ENCODE measurements around the gene DMD.

DMD gene

DNA sequence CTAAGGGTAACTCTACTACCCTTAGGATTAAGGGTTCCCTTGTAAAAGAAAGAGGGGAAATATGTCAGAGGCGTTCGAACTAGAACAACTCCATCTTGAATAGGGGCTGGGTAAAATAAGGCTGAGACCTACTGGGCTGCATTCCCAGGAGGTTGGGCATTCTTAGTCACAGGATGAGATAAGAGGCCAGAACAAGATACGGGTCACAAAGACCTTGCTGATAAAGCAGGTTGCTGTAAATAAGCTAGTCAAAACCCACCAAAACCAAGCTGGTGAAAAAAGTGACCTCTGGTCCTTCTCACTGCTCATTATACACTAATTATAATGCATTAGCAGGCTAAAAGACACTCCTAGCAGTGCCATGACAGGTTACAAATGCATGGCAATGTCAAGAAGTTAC, 922.0 kb downstream of the DMD start:
- no peak for DNase-seq

DNA sequence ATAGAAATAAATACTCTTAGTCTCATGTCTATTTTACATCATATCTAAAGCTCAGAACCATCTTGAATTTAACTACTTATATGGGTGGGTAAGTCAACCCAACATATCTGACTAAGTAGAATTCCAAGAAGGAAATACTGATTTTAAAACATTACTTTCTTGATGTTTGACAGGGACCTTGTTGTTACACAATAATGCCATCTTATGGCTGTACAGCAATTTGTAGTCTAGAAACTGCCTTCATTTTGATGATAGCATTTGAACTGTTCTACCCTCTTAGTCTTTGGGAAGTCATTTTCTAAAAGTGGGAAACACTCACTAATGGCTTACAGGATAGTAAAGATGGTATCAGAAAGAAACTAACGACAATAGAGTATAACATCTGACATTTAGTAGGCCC, 929.5 kb downstream of the DMD start:
- DNase-seq = no peak

GRCh38 chrX:32280921-32281320, 930.4 kb downstream of the DMD start:
- no peak for DNase-seq

GRCh38 chrX:32280489-32280888, 930.9 kb downstream of the DMD start:
- DNase-seq = no peak

- DNase-seq = no peak
Observed at GRCh38 chrX:32276153-32276552, 935.2 kb downstream of the DMD start.

GRCh38 chrX:32269866-32270265, 941.5 kb downstream of the DMD start:
- DNase-seq = no peak

GRCh38 chrX:32268207-32268606, 943.1 kb downstream of the DMD start:
- no peak for DNase-seq

GRCh38 chrX:32267796-32268195, 943.6 kb downstream of the DMD start:
- DNase-seq = no peak

DNA sequence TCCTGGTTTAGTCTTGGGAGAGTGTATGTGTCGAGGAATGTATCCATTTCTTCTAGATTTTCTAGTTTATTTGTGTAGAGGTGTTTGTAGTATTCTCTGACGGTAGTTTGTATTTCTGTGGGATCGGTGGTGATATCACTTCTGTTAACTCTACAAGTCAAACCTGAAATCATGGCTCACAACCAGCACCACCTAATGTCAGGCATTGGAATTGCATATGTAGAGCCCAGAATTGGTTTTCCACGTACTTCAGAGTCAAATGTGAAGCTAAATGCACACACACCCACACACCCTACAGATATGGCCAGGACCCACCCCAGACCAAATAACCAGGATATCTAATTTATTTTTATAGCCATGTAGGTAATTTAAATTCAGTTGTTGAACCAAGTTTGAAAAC, 964.7 kb downstream of the DMD start:
- peak in 11 of 56 donors; percentile 0 to 6 (median 0) for DNase-seq

DNA sequence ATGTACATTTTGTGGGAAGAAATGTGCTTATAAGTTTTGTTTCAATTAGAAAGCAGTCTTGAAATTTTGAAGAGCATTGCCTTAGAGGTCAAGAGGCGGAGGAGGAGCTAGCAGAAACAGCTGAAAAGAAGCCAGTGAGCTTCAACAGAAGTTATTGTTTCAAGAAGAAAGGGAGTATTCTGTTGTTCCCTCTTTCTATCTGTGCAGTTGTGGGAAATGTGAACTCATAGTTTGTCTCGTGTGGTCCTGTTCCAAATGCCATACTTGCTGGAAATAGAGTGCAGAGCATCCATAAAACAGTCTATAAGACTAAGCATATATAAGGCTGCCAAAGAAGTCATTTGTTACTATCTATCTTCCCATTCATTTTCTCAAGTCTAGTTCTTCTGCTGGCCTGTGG, 1015.7 kb downstream of the DMD start:
- DNase-seq = peak in 20 of 56 donors; percentile 0 to 35 (median 1)

GRCh38 chrX:32191316-32191715, 1020.0 kb downstream of the DMD start:
- DNase-seq = no peak

GRCh38 chrX:32185160-32185559, 1026.2 kb downstream of the DMD start:
- no peak for DNase-seq

DNA sequence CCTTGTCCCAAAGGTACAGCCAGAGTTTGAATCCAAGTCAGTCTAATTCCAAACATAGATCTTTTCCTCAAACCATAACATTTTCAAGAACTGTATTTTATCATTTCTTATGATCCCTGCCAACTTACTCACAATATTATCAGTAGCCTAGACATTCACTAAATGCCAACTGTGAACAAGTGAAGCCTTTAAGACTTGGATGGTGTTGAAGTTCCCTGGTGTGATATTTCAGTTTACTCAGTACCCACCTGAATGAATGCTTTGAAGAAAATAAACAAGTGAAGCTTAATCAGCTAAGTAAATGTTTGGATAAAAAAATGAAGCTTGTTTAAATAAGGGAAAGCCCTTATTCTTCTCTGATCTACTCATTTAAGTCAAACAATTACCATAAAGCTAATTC, 1028.3 kb downstream of the DMD start:
- DNase-seq = no peak

GRCh38 chrX:32176510-32176909, 1034.8 kb downstream of the DMD start:
- DNase-seq = no peak

DNA sequence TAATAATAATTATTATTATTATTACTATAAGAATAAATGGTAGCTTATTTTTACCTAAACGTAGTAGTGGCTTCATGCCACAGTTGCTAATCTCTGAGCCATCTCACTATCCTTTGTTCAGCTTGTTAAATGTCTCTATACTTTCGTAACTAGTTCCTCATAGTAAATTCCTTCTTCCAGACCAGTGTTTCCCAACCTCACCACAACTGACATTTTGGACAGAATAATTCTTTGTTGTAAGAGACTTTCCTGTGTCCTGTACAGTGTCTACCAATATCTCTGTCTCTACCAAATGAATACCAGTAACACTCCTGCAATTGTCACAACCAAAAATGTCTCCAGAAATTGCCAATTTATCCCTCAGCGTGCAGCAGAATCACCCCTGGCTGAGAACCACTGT, 1040.9 kb downstream of the DMD start:
- no peak for DNase-seq

- DNase-seq = peak in 39 of 56 donors; percentile 0 to 72 (median 7)
Observed at GRCh38 chrX:32155044-32155638, 1056.2 kb downstream of the DMD start.

GRCh38 chrX:32153585-32153984, 1057.8 kb downstream of the DMD start:
- DNase-seq = no peak

DNA sequence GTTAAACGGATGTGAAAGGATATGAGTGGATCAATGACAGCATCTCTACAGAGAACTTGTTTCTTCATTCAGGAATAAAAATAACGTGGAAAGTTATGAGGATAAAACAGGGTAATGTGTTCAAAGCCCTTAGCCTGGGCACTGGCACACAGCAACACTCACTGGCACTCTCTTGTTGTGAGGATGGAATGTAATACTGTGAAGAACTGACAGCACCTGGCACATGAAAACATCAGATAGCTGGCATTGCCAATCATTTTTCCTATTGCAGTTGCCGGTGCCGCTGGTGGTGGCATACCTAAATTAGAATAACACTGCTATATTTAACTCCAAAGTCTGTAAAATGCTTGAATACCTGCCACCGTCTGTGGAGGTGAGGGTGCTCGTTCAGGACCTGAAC, 1061.2 kb downstream of the DMD start:
- no peak for DNase-seq

DNA sequence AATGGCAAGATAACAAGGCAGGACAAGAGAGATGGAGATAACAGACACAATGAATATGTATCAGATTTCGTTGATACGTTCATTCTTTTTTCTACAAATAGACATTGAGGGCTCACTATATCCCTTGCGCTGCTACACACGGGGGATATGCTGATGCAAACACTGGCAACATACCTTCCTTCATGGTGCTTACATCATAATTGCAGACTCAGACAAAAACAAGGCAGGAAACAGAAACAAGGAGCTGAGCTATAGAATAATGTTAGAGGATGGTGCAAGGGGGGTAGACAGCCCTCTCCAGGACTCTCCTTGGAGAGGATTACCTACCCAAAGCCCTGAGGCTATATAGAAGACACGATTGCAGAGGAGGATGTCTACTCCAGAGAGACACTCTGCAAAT, 1069.5 kb downstream of the DMD start:
- no peak for DNase-seq

- DNase-seq = no peak
Observed at GRCh38 chrX:32139476-32139875, 1071.9 kb downstream of the DMD start.

GRCh38 chrX:32137525-32137924, 1073.8 kb downstream of the DMD start:
- peak in 2 of 56 donors; percentile 0 for DNase-seq

- no peak for DNase-seq
Observed at GRCh38 chrX:32126997-32127396, 1084.4 kb downstream of the DMD start.

DNA sequence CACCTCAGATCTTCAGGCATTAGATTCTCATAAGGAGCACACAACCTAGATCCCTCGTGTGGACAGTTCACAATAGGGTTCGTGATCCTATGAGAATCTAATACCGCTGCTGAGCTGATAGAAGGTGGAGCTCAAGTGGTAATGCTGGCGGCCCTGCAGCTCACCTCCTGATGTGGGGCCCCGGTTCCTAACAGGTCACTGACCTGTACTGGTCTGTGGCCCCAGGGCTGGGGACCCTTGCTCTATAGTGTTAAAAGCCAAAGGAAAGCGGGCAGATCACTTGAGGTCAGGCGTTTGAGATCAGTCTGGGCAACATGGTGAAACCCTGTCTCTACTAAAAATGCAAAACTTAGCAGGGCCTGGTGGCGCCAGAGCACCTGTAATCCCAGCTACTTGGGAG, 1092.5 kb downstream of the DMD start:
- DNase-seq = no peak

DNA sequence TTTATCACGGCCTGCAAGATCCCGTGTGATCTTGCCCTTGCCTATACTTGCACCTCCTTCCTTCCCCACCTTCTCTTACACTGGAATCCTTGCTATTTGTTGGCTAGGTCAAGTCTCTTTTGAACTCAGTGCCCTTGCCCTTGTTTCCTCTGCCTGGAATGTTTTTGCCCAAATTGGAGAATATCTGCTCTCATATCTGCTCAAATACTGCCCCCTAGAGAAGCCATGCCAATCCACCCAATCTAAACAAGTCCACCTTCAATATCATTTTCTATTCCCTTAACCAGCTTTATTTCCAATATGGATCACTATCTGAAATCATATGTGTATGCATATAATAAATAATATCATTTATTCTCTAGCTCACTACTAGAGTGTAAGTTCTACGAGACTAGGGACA, 1095.3 kb downstream of the DMD start:
- no peak for DNase-seq

Measured in amygdala (tissue), 56 donors.